Measurements from ENCODE around the gene LARP4B. TPM values are rescaled to one million over a fixed set of nuclear protein-coding genes. Genes with fewer than 3 reads are reported as not detected.

LARP4B gene
- total RNA-seq, 1 donor from 2014 or later = 101 TPM

DNA sequence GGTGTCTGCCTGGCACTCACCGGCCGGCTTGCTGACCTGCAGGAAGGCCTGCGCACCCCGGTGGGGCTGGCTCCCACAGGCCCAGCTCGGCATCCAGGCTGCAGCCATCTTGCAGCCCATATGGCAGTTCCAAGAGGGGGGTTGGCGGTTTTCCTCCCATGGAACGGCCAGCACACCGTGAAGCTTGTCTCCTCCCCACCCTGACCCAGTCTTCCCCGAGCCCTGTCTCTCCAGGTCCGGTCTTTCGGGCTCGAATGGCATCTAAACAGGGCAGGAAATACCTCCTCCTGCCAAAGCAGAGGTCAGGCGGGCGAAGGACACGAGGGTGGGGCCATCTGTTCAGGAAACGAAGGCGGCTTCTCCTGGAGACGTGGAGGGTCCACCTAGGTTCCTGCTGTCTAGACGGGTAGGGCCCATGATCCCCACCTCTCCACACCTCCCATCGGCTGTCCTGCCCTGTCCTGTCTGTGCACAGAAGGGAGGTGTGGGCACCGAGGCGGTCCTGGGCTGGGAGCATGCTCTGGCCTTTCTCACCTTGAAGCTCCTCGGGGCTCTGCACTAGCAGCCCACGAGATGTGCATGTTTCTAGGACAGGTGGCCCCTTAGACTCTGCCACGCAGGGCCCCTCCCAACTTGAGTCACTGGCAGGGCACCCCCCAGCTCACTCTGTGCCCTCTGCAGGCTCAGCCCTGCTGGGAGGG lies 128.3 kb downstream of the LARP4B start:
- no peak for TF ChIP-seq EZH2 (IDR thresholded peaks at IDR 0.05; ENCODE audit: insufficient read depth, low read length)
- TF ChIP-seq, protein P1, sequence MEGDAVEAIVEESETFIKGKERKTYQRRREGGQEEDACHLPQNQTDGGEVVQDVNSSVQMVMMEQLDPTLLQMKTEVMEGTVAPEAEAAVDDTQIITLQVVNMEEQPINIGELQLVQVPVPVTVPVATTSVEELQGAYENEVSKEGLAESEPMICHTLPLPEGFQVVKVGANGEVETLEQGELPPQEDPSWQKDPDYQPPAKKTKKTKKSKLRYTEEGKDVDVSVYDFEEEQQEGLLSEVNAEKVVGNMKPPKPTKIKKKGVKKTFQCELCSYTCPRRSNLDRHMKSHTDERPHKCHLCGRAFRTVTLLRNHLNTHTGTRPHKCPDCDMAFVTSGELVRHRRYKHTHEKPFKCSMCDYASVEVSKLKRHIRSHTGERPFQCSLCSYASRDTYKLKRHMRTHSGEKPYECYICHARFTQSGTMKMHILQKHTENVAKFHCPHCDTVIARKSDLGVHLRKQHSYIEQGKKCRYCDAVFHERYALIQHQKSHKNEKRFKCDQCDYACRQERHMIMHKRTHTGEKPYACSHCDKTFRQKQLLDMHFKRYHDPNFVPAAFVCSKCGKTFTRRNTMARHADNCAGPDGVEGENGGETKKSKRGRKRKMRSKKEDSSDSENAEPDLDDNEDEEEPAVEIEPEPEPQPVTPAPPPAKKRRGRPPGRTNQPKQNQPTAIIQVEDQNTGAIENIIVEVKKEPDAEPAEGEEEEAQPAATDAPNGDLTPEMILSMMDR (IDR thresholded peaks at IDR 0.05; ENCODE audit: insufficient read depth, low read depth, low read length) = no peak
- no peak overlapping the region for H3K4me2 ChIP-seq (ENCODE audit: low read length)
- FAIRE-seq (no peak), DNase-seq (ENCODE audit: low read depth) (no peak)
- Mint-ChIP-seq H3K9me3 (ENCODE audit: unreplicated experiment) (peaks cover 5% of the 10 kb centered on the region), H3K4me1 (ENCODE audit: low read depth, unreplicated experiment) (peaks cover 17% of the 10 kb centered on the region), H3K36me3 (ENCODE audit: low read depth, unreplicated experiment) (peaks cover 31% of the 10 kb centered on the region), H3K4me3 (ENCODE audit: unreplicated experiment) (no peak overlapping the region), H3K27ac (ENCODE audit: unreplicated experiment) (no peak overlapping the region), H3K27me3 (ENCODE audit: low read depth, unreplicated experiment) (no peaks in the 10 kb centered on the region)
- no peak overlapping the region for H2AFZ ChIP-seq (ENCODE audit: low read depth, low read length)
- no peak overlapping the region for H3K4me3 ChIP-seq (ENCODE audit: insufficient read depth, low read depth, low read length)
- H3K79me2 ChIP-seq (ENCODE audit: insufficient read depth, low read length) = no peaks in the 10 kb centered on the region
- H3K9me3 ChIP-seq (ENCODE audit: insufficient read depth, low read depth, low read length) = no peaks in the 10 kb centered on the region
- no peaks in the 10 kb centered on the region for H3K4me1 ChIP-seq (ENCODE audit: insufficient read depth, low read length)
- H3K27me3 ChIP-seq (ENCODE audit: insufficient read depth, low read length) = no peaks in the 10 kb centered on the region
- no peak overlapping the region for H3K9ac ChIP-seq (ENCODE audit: low read length)
- H4K20me1 ChIP-seq (ENCODE audit: insufficient read depth, low read length) = peaks cover 7% of the 10 kb centered on the region
- no peak overlapping the region for H3K27ac ChIP-seq (ENCODE audit: low read depth, low read length)
- peaks cover 2% of the 10 kb centered on the region for H3K36me3 ChIP-seq (ENCODE audit: insufficient read depth, low read length)

DNA sequence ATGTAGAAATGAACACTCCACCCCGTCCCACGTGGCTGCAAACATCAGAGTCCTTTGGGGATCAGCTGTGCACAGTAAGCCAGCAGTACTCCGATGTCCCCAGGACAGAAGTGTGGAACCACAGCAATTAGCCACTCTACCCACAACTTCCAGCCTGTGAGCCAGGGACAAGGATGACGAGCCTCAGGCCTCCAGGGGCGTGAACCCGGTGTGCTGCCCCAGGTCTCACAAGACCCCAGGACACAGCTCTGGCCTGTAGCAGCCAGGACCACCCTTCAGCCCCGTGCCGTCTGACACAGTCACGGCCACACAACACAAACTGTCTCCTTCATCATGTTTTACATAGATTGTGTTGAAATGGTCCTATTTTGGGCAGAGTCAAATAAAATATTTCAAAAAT lies 129.0 kb downstream of the LARP4B start:
- Histone ChIP-seq H3K4me3 (ENCODE audit: insufficient read depth, low read depth, low read length) (no peak overlapping the region), H2AFZ (ENCODE audit: low read depth, low read length) (no peak overlapping the region), H3K4me1 (ENCODE audit: insufficient read depth, low read length) (no peaks in the 10 kb centered on the region), H3K9me3 (ENCODE audit: insufficient read depth, low read depth, low read length) (peaks cover 1% of the 10 kb centered on the region), H3K4me2 (ENCODE audit: low read length) (no peak overlapping the region), H3K36me3 (ENCODE audit: insufficient read depth, low read length) (no peaks in the 10 kb centered on the region), H3K27ac (ENCODE audit: low read depth, low read length) (no peak overlapping the region), H3K9ac (ENCODE audit: low read length) (no peak overlapping the region), H3K79me2 (ENCODE audit: insufficient read depth, low read length) (no peaks in the 10 kb centered on the region), H4K20me1 (ENCODE audit: insufficient read depth, low read length) (peaks cover 7% of the 10 kb centered on the region), H3K27me3 (ENCODE audit: insufficient read depth, low read length) (no peaks in the 10 kb centered on the region)
- Mint-ChIP-seq H3K27ac (ENCODE audit: unreplicated experiment) (no peak overlapping the region), H3K4me3 (ENCODE audit: unreplicated experiment) (no peak overlapping the region), H3K36me3 (ENCODE audit: low read depth, unreplicated experiment) (peaks cover 32% of the 10 kb centered on the region), H3K4me1 (ENCODE audit: low read depth, unreplicated experiment) (peaks cover 17% of the 10 kb centered on the region), H3K9me3 (ENCODE audit: unreplicated experiment) (peaks cover 9% of the 10 kb centered on the region), H3K27me3 (ENCODE audit: low read depth, unreplicated experiment) (no peaks in the 10 kb centered on the region)
- no peak for DNase-seq (ENCODE audit: low read depth)
- TF ChIP-seq, protein P1 (IDR thresholded peaks at IDR 0.05; ENCODE audit: insufficient read depth, low read depth, low read length) = no peak
- TF ChIP-seq EZH2 (IDR thresholded peaks at IDR 0.05; ENCODE audit: insufficient read depth, low read length) = no peak
- FAIRE-seq = no peak

DNA sequence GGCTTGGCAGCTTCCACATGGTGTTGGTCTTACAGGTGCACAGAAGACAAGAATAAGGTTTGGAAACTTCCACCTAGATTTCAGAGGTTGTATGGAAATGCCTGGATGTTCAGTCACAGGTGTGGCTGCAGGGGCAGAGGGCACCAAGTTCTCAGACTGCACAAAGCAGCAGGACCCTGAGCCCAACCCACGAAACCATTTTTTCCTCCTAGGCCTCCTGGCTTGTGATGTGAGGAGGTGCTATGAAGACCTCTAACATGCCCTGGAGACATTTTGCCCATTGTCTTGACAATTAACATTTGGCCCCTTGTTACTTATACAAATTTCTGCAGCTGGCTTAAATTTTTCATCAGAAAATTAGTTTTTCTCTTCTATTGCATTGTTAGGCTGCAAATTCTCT lies 134.3 kb downstream of the LARP4B start:
- no peak overlapping the region for H3K27ac ChIP-seq (ENCODE audit: low read depth, low read length)
- peaks cover 7% of the 10 kb centered on the region for H4K20me1 ChIP-seq (ENCODE audit: insufficient read depth, low read length)
- Mint-ChIP-seq H3K9me3 (ENCODE audit: unreplicated experiment) (peaks cover 18% of the 10 kb centered on the region), H3K27ac (ENCODE audit: unreplicated experiment) (no peak overlapping the region), H3K4me3 (ENCODE audit: unreplicated experiment) (no peak overlapping the region), H3K36me3 (ENCODE audit: low read depth, unreplicated experiment) (peaks cover 42% of the 10 kb centered on the region), H3K4me1 (ENCODE audit: low read depth, unreplicated experiment) (peaks cover 10% of the 10 kb centered on the region), H3K27me3 (ENCODE audit: low read depth, unreplicated experiment) (no peaks in the 10 kb centered on the region)
- H3K4me2 ChIP-seq (ENCODE audit: low read length) = no peak overlapping the region
- no peak overlapping the region for H2AFZ ChIP-seq (ENCODE audit: low read depth, low read length)
- H3K27me3 ChIP-seq (ENCODE audit: insufficient read depth, low read length) = no peaks in the 10 kb centered on the region
- TF ChIP-seq, protein P1 (IDR thresholded peaks at IDR 0.05; ENCODE audit: insufficient read depth, low read depth, low read length) = no peak
- TF ChIP-seq EZH2 (IDR thresholded peaks at IDR 0.05; ENCODE audit: insufficient read depth, low read length) = no peak
- H3K4me3 ChIP-seq (ENCODE audit: insufficient read depth, low read depth, low read length) = no peak overlapping the region
- H3K9ac ChIP-seq (ENCODE audit: low read length) = no peak overlapping the region
- H3K4me1 ChIP-seq (ENCODE audit: insufficient read depth, low read length) = peaks cover 3% of the 10 kb centered on the region
- H3K36me3 ChIP-seq (ENCODE audit: insufficient read depth, low read length) = no peaks in the 10 kb centered on the region
- H3K9me3 ChIP-seq (ENCODE audit: insufficient read depth, low read depth, low read length) = peaks cover 8% of the 10 kb centered on the region
- H3K79me2 ChIP-seq (ENCODE audit: insufficient read depth, low read length) = no peaks in the 10 kb centered on the region
- FAIRE-seq (no peak), DNase-seq (ENCODE audit: low read depth) (no peak)

Measured in astrocyte (in vitro differentiated cells and primary cell).